HG03066 (cell line): ENCODE data around the gene CCR5AS.

Experiments
- ATAC-seq: cut with Tn5 transposase; IDR thresholded peaks from one replicate; pipeline ENCODE4 v1.9.1; 2021; ENCODE audit warnings: low read depth; ENCODE audit not compliant: unreplicated experiment

CCR5AS gene

DNA sequence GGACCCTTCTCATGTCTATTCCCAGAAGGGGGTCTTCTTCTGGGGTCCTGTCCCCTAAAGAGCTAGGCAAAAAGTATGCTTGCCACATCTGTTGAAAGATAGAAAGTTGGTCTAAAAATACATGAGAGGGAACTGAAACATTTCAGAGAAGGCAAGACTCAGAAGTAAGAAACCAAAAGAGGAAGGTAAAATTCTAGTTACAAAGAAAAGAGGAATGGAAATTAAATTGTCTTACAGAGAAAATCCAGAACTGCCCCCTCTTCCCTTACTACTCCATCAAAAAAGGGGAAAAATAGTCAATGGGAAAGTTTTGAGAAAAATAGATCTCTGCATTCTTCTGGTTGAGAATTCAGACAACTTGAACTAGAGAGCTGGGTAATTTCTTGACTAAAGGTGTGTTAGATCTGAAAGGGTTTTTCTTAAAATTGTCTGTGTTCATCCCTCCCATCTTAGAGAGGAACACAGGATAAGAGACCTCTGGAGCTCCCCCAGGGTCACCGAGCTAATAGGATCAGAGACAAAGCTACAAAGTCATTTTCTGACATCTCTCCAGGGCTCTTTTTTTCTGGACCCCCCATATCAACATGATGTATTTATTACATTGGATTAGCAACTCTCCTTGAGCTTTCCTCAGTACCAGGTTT, 85.3 kb downstream of the CCR5AS start:
- no peak for ATAC-seq

DNA sequence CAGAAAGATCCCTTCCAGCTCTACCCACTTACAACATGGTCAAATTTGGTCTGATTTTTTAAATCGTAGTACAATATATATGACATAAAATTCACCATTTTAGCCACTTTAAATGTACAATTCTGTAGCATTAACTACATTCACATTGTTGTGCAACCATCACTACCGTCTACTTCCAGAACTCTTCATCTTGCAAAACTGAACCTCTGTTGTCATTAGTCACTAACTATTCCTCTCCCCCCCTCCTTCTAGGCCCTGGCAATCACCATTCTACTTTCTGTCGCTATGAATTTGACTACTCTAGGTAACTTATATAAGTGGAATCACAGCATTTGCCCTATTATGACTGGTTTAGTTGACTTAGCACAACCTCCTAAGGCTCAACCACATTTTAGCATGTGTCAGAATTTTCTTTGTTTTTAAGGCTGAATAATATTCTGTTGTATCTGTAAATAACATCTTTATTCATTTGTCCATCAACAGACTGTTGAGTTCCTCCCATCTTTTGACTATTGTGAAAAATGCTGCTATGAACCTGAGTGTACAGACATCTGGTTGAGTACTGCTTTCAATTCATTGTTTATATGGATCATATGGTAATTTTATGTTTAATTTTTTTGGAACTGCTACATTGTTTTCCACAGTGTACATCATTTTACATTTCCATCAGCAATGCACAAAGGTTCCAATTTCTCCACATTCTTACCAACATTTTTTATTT, 88.5 kb downstream of the CCR5AS start:
- no peak for ATAC-seq

DNA sequence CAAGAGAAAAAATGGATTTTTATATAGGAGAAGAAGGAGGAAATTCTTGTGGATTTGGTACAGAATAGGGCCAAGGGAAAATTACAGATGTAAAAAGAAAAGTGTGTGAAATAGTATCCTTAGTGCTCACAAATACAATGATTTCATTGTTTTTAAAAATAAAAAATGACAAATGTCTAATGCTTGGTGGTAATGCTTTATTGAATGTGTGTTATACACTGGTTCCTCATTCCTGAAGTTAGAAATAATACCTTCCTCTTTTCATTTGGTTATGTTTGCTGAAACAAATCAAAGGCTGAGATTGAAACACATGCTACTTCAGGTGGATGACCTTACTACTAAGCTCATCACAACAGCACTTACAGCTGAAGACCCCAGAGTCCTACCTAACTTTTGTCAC, 90.7 kb downstream of the CCR5AS start:
- ATAC-seq = no peak

DNA sequence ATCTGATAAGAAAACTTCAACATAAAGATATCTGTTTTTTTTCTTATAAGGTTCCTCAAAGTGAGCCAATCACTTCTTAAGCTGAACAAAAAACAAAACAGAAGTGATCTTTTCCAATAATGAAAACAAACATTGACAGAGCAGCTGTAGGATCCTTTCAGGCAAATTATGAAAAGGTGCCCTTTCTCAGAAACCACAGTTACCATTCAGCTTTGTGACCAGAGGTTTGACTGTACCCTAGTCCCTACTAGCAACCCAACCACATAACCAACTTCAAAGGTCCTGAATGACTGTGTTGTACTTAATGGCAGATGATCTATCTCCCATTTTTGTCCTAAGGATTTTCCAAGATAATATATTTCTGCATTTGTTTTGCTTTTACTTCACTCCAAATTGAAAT, 92.3 kb downstream of the CCR5AS start:
- ATAC-seq = no peak
